ENCODE results near the gene TTLL9.

The TTLL9 gene

DNA sequence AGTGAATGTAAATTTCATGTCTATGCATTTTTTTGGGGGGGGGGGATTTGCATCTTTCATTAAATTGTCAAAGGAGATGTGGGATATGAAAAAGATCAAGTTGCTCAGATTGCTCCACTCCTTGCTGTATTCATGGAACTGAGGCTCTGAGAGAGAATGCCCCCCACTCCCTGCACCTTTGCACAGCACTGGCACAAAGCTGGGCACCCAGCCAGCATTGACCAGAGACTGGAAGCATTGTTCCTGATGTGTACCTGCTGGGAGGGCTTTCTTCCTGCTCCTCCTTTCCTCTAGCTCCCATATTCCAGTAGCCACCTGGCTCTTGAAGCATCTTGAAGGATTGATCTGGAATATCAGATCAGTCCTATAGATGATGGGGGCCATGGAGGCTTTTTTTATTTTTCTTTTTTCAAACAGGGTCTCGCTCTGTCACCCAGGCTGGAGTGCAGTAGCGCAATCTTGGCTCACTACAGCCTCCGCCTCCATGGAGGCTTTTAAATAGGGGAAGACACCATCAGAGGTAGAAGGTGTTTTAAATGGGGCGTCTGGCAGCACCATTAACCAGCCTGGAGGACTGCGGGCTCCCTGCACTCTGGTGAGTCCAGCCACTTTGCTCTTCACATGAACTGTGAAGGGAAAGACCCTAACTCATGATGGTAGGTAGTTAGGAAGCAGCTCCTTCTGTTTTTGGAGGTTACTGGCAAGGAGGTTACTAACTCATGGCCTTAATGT is 11.0 kb upstream of the TTLL9 start:
- H3K4me3 ChIP-seq (ENCODE audit: low read length), result no peak overlapping the region
- DNase-seq (ENCODE audit: low read depth), result no peak
- TF ChIP-seq, protein P1, sequence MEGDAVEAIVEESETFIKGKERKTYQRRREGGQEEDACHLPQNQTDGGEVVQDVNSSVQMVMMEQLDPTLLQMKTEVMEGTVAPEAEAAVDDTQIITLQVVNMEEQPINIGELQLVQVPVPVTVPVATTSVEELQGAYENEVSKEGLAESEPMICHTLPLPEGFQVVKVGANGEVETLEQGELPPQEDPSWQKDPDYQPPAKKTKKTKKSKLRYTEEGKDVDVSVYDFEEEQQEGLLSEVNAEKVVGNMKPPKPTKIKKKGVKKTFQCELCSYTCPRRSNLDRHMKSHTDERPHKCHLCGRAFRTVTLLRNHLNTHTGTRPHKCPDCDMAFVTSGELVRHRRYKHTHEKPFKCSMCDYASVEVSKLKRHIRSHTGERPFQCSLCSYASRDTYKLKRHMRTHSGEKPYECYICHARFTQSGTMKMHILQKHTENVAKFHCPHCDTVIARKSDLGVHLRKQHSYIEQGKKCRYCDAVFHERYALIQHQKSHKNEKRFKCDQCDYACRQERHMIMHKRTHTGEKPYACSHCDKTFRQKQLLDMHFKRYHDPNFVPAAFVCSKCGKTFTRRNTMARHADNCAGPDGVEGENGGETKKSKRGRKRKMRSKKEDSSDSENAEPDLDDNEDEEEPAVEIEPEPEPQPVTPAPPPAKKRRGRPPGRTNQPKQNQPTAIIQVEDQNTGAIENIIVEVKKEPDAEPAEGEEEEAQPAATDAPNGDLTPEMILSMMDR (IDR thresholded peaks at IDR 0.05; ENCODE audit: insufficient read depth, low read depth, low read length, missing control alignments), result no peak

DNA sequence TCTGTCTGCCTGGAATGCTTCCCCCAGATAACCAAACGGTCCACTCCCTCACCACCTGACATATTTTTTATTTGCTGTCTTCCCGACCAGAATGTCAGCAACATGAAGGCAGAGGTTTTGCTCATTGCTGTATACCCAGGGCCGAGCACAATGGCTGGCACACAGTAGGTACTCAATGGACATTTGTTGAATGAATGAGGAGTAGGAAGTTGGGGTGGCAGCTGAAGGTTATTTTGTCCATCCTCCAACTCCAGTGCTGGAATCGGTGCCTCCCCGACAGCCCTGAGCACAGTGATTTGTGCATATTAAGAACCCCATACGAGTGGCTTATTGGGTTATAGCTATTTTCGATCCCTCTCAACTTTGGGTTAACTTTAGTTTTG is 10.4 kb upstream of the TTLL9 start:
- DNase-seq (ENCODE audit: low read depth), result no peak
- TF ChIP-seq, protein P1 (IDR thresholded peaks at IDR 0.05; ENCODE audit: insufficient read depth, low read depth, low read length, missing control alignments), result no peak
- no peak overlapping the region for H3K4me3 ChIP-seq (ENCODE audit: low read length)

DNA sequence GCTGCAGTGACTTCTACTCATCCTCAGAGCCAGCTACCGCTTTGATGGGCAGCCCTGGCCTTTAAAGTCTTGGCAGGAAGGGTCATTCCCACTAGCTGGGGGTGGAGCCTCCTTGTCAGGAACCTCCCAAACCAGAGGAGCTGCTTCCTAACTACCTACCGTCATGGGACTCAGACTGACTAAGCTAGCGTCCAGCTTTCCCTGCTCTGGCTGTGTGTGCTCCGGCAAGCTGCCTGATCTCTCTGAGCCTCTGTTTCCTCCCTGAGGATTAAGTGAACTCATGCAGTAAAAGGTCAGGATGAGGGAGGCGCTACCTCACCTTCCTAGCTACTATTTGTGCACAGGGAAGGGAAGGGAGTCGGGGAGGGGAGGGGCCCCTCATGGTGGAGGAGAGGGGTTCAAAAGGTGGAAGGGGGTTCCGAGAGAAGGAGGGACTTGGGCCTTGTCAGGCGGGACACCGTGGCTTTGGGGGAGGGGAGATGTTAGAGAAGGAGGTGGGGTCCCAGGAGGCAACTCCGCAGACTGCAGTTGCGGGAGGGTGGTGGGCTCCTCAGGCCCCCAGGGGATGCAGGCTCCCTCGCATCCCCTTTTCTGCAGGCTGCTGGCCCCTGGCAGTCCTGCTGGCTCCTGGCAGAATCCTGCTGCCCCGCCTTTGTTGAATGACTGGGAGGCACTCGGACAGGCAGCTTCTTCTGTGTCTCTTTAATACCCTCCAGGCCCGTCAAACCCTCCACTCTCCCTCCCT is 9.9 kb upstream of the TTLL9 start:
- TF ChIP-seq, protein P1 (IDR thresholded peaks at IDR 0.05; ENCODE audit: insufficient read depth, low read depth, low read length, missing control alignments), result no peak
- H3K4me3 ChIP-seq (ENCODE audit: low read length), result peak overlapping the region; percentile 35
- peak; percentile 64 for DNase-seq (ENCODE audit: low read depth)

DNA sequence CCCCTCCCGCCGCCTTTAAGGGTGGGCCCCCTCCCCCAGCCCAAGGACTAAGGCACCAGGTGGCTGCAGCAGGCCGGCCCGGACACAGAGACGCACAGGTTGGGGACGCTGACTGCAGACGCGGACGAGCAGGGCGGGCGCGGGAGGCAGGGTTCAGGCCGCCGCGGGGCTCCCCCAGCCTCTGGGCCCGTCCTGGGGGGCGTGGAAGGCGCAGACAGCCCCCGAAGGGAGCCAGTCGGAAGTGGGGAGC is 9.4 kb upstream of the TTLL9 start:
- DNase-seq (ENCODE audit: low read depth), result no peak
- TF ChIP-seq, protein P1 (IDR thresholded peaks at IDR 0.05; ENCODE audit: insufficient read depth, low read depth, low read length, missing control alignments), result no peak
- H3K4me3 ChIP-seq (ENCODE audit: low read length), result peak overlapping the region; percentile 35

DNA sequence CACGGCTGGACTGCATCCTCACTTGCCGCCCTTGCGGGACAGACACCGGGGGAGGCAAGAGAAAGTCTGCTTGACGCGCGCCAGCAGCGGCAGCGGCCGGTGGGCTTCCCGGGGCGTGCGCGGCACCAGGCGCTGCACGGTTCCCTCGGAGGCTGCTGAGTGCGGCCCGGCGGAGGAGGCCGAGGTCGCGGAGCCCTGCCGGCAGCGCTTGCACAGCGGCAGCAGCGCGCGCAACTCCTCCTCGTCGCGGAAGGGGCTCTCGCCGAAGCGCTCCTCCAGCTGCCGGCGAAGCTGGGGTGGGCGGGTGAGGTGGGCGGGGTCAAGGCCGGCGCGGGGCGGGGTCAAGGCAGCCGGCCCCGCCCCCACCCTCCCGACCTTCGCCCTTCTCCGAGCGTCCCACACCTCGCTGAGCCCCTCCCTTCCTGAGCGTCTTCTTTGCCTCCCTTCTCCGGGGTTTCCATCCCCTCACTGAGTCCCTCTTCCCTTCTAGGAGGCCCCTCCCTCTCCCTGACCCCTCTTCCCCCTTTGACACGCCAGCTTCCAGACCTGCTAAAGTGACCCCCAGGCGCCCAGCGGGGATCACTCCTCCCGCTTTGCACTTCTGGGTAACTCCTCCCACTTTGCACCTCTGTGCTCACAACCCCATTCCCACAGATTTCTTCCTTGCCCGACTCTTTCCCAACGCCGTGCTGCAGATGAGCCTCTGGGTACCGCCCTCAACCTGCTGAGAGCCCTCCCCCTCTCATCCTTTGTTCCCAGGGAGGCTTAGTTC is 8.9 kb upstream of the TTLL9 start:
- H3K4me3 ChIP-seq (ENCODE audit: low read length), result peak overlapping the region; percentile 38
- TF ChIP-seq, protein P1 (IDR thresholded peaks at IDR 0.05; ENCODE audit: insufficient read depth, low read depth, low read length, missing control alignments), result no peak
- peak; percentile 55 for DNase-seq (ENCODE audit: low read depth)

DNA sequence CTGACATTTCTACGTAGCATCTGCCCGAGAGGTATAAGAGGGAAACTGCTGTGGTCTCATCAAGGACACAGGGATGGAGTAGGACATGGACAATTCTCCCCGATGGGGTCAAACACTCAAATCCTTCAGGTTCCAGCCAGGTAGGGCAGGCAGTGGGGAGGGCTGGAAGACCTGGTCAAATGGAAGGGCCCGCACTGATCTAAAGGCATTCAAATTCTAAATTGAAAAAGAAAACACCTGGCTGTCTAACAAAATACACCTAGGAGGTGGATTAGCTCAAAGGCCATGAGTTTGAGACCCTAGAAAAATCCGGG is 8.3 kb upstream of the TTLL9 start:
- DNase-seq (ENCODE audit: low read depth), result no peak
- H3K4me3 ChIP-seq (ENCODE audit: low read length), result no peak overlapping the region
- TF ChIP-seq, protein P1 (IDR thresholded peaks at IDR 0.05; ENCODE audit: insufficient read depth, low read depth, low read length, missing control alignments), result no peak
